ENCODE measurements around the gene SAT1. TPM values are rescaled to one million over a fixed set of nuclear protein-coding genes. Genes with fewer than 3 reads are reported as not detected.

The SAT1 gene
- total and polyA plus RNA-seq, 12 donors = 73.5 to 884 (median 114) TPM

DNA sequence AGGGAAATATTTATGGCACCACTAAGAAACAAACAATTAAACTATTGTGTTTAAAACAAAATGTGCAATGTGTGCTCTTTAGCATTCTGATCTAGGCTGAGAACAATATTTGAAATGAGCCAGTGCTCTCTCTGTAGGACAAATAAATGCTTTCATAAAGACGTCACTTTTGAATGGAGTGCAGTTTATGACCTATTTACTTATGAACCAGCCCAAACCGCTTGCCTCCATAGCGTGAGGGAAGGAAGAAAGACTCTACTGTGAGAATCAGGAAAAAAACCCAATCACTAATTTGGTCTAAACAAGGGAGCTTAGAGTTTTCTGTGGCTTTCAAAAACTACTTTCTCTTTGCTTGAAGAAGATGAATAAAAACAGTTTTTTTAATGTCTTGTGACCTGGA is 39.4 kb downstream of the SAT1 start:
- TF ChIP-seq, protein P1, sequence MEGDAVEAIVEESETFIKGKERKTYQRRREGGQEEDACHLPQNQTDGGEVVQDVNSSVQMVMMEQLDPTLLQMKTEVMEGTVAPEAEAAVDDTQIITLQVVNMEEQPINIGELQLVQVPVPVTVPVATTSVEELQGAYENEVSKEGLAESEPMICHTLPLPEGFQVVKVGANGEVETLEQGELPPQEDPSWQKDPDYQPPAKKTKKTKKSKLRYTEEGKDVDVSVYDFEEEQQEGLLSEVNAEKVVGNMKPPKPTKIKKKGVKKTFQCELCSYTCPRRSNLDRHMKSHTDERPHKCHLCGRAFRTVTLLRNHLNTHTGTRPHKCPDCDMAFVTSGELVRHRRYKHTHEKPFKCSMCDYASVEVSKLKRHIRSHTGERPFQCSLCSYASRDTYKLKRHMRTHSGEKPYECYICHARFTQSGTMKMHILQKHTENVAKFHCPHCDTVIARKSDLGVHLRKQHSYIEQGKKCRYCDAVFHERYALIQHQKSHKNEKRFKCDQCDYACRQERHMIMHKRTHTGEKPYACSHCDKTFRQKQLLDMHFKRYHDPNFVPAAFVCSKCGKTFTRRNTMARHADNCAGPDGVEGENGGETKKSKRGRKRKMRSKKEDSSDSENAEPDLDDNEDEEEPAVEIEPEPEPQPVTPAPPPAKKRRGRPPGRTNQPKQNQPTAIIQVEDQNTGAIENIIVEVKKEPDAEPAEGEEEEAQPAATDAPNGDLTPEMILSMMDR (IDR thresholded peaks at IDR 0.05) = no peak
- no peak for DNase-seq
- intact Hi-C loops (cut with DNase I) = no loop called here
- ATAC-seq = no peak
- Histone ChIP-seq H3K4me1 (no peaks in the 10 kb centered on the region), H3K9me3 (no peaks in the 10 kb centered on the region), H3K27ac (no peak overlapping the region), H3K27me3 (peaks cover 0 to 21% (median 0%) of the 10 kb centered on the region in 7 donors), H3K36me3 (no peaks in the 10 kb centered on the region), H3K4me3 (no peak overlapping the region)
- WGBS, 2 donors = 64 to 74% methylated on average over 3 of the region's 3 CpGs

DNA sequence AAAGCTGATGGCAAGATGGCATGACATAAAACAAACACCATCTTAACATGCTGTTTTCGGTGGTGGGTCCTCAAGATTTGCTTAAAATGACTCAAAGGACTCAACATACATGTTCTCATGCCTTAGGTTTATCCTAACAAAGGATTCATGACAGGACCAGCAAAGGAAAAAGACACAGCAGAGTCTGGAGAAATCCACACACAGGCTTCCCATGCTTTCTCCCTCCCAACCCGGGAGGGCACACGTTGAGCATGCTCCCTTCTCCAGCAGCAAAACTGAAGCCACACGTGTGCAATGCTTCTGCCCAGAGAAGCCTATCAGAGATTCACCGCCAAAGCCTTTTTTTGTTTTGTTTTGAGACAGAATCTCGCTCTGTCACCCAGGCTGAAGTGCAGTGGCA is 39.9 kb downstream of the SAT1 start:
- TF ChIP-seq, protein P1 (IDR thresholded peaks at IDR 0.05) = no peak
- Histone ChIP-seq H3K4me3 (no peak overlapping the region), H3K27ac (no peak overlapping the region), H3K4me1 (no peaks in the 10 kb centered on the region), H3K36me3 (no peaks in the 10 kb centered on the region), H3K27me3 (peaks cover 0 to 21% (median 0%) of the 10 kb centered on the region in 7 donors), H3K9me3 (no peaks in the 10 kb centered on the region)
- intact Hi-C loops (cut with DNase I) = no loop called here
- 88 to 90% methylated on average over 6 of the region's 6 CpGs for WGBS, 2 donors
- ATAC-seq (no peak), DNase-seq (no peak)

DNA sequence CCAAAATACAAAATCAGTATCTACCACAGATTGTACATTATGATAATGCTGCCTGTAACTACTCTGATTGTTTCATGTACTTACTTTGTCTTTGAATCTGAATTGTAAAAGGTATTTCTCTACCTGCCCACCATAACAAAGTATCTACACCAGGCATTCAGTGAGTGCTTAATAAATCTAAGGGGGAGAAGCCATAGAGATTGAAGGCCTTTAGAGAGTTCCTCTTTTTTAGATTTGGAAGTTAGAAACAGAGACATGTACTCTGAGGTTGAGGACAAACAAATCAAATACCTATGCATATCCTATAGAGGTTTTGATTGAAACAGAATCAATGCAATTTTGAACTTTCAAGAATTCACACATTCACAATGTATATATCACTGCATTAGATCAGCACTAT is 42.7 kb downstream of the SAT1 start:
- no peaks in the 10 kb centered on the region for H3K4me1 ChIP-seq
- ATAC-seq = no peak
- H3K27ac ChIP-seq = no peak overlapping the region
- no peaks in the 10 kb centered on the region for H3K36me3 ChIP-seq
- no peak for DNase-seq
- no peak overlapping the region for H3K4me3 ChIP-seq
- TF ChIP-seq, protein P1 (IDR thresholded peaks at IDR 0.05) = no peak
- peaks cover 0 to 15% (median 0%) of the 10 kb centered on the region in 7 donors for H3K27me3 ChIP-seq
- intact Hi-C loops (cut with DNase I) = no loop called here
- H3K9me3 ChIP-seq = no peaks in the 10 kb centered on the region

DNA sequence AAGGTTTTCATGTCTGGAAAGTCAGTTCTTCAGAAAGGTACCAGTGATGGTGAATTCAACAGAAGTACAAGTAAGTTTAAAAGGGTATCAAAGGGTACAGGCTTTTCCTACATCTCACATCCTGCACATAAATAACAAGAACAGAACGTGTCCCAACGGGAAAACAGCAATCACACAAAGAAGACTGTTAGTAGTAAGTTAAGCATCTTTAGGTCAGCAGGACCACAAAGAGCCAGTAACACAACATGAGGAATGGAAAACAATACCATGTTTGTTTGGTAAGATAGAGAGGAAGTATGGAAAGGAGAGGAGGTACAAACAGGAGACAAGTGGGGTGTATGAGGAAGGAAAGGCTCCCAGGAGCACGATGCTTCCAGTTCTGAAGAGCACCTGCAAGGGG is 43.2 kb downstream of the SAT1 start:
- intact Hi-C loops (cut with DNase I) = no loop called here
- Histone ChIP-seq H3K27ac (no peak overlapping the region), H3K27me3 (peaks cover 0 to 15% (median 0%) of the 10 kb centered on the region in 7 donors), H3K9me3 (no peaks in the 10 kb centered on the region), H3K4me1 (no peaks in the 10 kb centered on the region), H3K36me3 (no peaks in the 10 kb centered on the region), H3K4me3 (no peak overlapping the region)
- WGBS, 2 donors = 69 to 77% methylated on average over 3 of the region's 3 CpGs
- TF ChIP-seq, protein P1 (IDR thresholded peaks at IDR 0.05) = no peak
- no peak for ATAC-seq
- DNase-seq = no peak

DNA sequence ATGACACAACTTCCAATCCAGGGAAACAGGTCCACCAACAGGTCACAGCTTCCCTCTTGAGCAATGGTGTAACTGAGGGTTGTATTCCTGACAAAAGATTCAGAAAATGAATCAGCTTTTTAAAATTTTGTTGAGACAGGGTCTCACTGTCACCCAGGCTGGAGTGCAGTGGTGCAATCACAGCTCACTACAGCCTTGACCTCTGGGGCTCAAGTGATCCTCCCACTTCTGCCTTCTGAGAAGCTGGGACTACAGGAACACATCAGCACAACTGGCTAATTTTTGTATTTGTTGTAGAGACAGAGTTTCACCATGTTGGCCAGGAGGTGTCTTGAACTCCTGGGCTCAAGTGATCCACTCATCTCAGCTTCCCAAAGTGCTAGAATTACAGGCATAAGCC is 43.7 kb downstream of the SAT1 start:
- H3K27ac ChIP-seq = no peak overlapping the region
- intact Hi-C loops (cut with DNase I) = no loop called here
- H3K4me3 ChIP-seq = no peak overlapping the region
- no peaks in the 10 kb centered on the region for H3K36me3 ChIP-seq
- no peaks in the 10 kb centered on the region for H3K4me1 ChIP-seq
- H3K27me3 ChIP-seq = peaks cover 0 to 15% (median 0%) of the 10 kb centered on the region in 7 donors
- H3K9me3 ChIP-seq = no peaks in the 10 kb centered on the region
- TF ChIP-seq, protein P1 (IDR thresholded peaks at IDR 0.05) = no peak
- no peak for ATAC-seq
- DNase-seq = no peak
